Measurements from ENCODE around the gene ATP2A2.

Gene ATP2A2

GRCh38 chr12:110365489-110366320 lies 84.7 kb downstream of the ATP2A2 start:
- no peak for DNase-seq

- no peak for DNase-seq
Measured at GRCh38 chr12:110366321-110367142, 85.5 kb downstream of the ATP2A2 start.

- peak in 15 of 58 donors; percentile 6 to 56 (median 25) for DNase-seq
Measured at GRCh38 chr12:110367181-110367864, 86.3 kb downstream of the ATP2A2 start.

- no peak for DNase-seq
Measured at GRCh38 chr12:110369992-110370391, 88.9 kb downstream of the ATP2A2 start.

- no peak for DNase-seq
Measured at GRCh38 chr12:110370732-110371231, 89.7 kb downstream of the ATP2A2 start.

- peak in 2 of 58 donors; percentile 17 to 19 for DNase-seq
Measured at GRCh38 chr12:110371408-110372055, 90.5 kb downstream of the ATP2A2 start.

- DNase-seq, result no peak
Measured at GRCh38 chr12:110372056-110372425, 91.0 kb downstream of the ATP2A2 start.

GRCh38 chr12:110373025-110373424 lies 92.0 kb downstream of the ATP2A2 start:
- DNase-seq, result peak in 2 of 58 donors; percentile 5 to 29

GRCh38 chr12:110373425-110373824 lies 92.4 kb downstream of the ATP2A2 start:
- no peak for DNase-seq

- no peak for DNase-seq
Measured at GRCh38 chr12:110373962-110374611, 93.0 kb downstream of the ATP2A2 start.

- DNase-seq, result peak in 8 of 58 donors; percentile 6 to 41 (median 12)
Measured at GRCh38 chr12:110378131-110378790, 97.2 kb downstream of the ATP2A2 start.

GRCh38 chr12:110379197-110379596 lies 98.2 kb downstream of the ATP2A2 start:
- DNase-seq, result no peak

GRCh38 chr12:110379631-110380030 lies 98.6 kb downstream of the ATP2A2 start:
- peak in 1 of 58 donors; percentile 25 for DNase-seq

- no peak for DNase-seq
Measured at GRCh38 chr12:110382683-110383082, 101.6 kb downstream of the ATP2A2 start.
